OCI-LY3 (cell line): Measurements from ENCODE around the gene CYS1.
"Not testable (repeated sequence)": the region's sequence is repeated elsewhere in the genome, so short reads cannot be mapped to it uniquely, and the experiment has no call there.

Experiments used
- H2AFZ ChIP-seq: fragments of 200-600, 300-600 bp; shearing (Covaris generic); 2 replicates; pipeline ENCODE4 v1.6.0; 2014; ENCODE audit warnings: antibody characterized with exemption, low read depth, low read length
- H3K27ac ChIP-seq: fragments of 200-600, 300-600 bp; sonication (generic); 2 replicates; pipeline ENCODE4 v1.5.1; 2014; ENCODE audit warnings: mild to moderate bottlenecking, low read length, moderate library complexity, mixed read lengths
- H3K27me3 ChIP-seq: fragments of 200-600, 300-600 bp; sonication (generic); 2 replicates; pipeline ENCODE4 v1.6.1; 2014; ENCODE audit warnings: low read depth, low read length, mixed read lengths
- H3K36me3 ChIP-seq: fragments of 200-600, 300-600 bp; sonication (generic); replicated peaks from 2 replicates; pipeline ENCODE3; 2014; ENCODE audit warnings: low read depth, low read length, mixed read lengths
- H3K4me1 ChIP-seq: fragments of 300-600, 200-600 bp; sonication (generic); 2 replicates; pipeline ENCODE4 v1.6.1; 2014; ENCODE audit warnings: low read length, mixed read lengths
- H3K4me2 ChIP-seq: fragments of 200-600, 300-600 bp; sonication (generic); 2 replicates; pipeline ENCODE4 v1.6.1; 2014; ENCODE audit warnings: low read length, mixed read lengths
- H3K4me3 ChIP-seq: fragments of 300-600, 200-600 bp; sonication (generic); 2 replicates; pipeline ENCODE4 v1.5.1; 2014; ENCODE audit warnings: antibody characterized with exemption, mild to moderate bottlenecking, low read length, moderate library complexity
- H3K79me2 ChIP-seq: fragments of 300-600, 200-600 bp; shearing (Covaris generic); 2 replicates; pipeline ENCODE4 v1.6.1; 2014; ENCODE audit warnings: mild to moderate bottlenecking, low read length, mixed read lengths
- H3K9ac ChIP-seq: fragments of 300-600, 200-600 bp; shearing (Covaris generic); 2 replicates; pipeline ENCODE4 v1.6.0; 2014; ENCODE audit warnings: mild to moderate bottlenecking, low read length, moderate library complexity
- H3K9me3 ChIP-seq: fragments of 200-600, 300-600 bp; shearing (Covaris generic); 2 replicates; pipeline ENCODE4 v1.6.1; 2014; ENCODE audit warnings: low read length, mixed read lengths; ENCODE audit not compliant: insufficient read depth
- H4K20me1 ChIP-seq: fragments of 200-600, 300-600 bp; sonication (generic); 2 replicates; pipeline ENCODE4 v1.6.1; 2016; ENCODE audit warnings: low read length, mixed read lengths; ENCODE audit not compliant: insufficient read depth
- CTCF ChIP-seq: fragments of 200-600, 300-600 bp; sonication (generic); IDR thresholded peaks from 2 replicates; pipeline ENCODE4 v1.5.1; 2014; ENCODE audit warnings: antibody characterized with exemption, low read length, low read depth
- EZH2phosphoT487 ChIP-seq: fragments of 200-600 bp; shearing (Covaris generic); IDR thresholded peaks from 2 replicates; pipeline ENCODE4 v1.6.1; 2018; ENCODE audit warnings: antibody characterized with exemption, mixed run types, low read depth

Gene CYS1

GRCh38 chr2:10019174-10019573 lies 61.0 kb downstream of the CYS1 start:
- H3K36me3 ChIP-seq, result no peaks in the 10 kb centered on the region
- no peaks in the 10 kb centered on the region for H4K20me1 ChIP-seq
- H3K4me1 ChIP-seq, result no peaks in the 10 kb centered on the region
- no peak for TF ChIP-seq CTCF
- TF ChIP-seq EZH2phosphoT487, result no peak
- H3K27me3 ChIP-seq, result peaks cover 3% of the 10 kb centered on the region; the same call in 1 of the 2 replicates
- H3K9me3 ChIP-seq, result no peaks in the 10 kb centered on the region
- no peak overlapping the region for H3K27ac ChIP-seq
- no peak overlapping the region for H3K4me2 ChIP-seq
- no peak overlapping the region for H2AFZ ChIP-seq
- no peak overlapping the region for H3K4me3 ChIP-seq
- H3K79me2 ChIP-seq, result no peaks in the 10 kb centered on the region
- no peak overlapping the region for H3K9ac ChIP-seq

GRCh38 chr2:10017313-10017941 lies 62.8 kb downstream of the CYS1 start:
- H3K9ac ChIP-seq, result no peak overlapping the region

GRCh38 chr2:10016802-10017258 lies 63.4 kb downstream of the CYS1 start:
- no peak for TF ChIP-seq EZH2phosphoT487
- TF ChIP-seq CTCF, result no peak
- Histone ChIP-seq H3K36me3 (no peaks in the 10 kb centered on the region), H3K4me1 (no peaks in the 10 kb centered on the region)

More at GRCh38 chr2:10017313-10017941, 62.8 kb downstream of the CYS1 start:
- Histone ChIP-seq H3K27me3 (peaks cover 3% of the 10 kb centered on the region; the same call in 1 of the 2 replicates), H3K27ac (no peak overlapping the region), H2AFZ (no peak overlapping the region), H4K20me1 (no peaks in the 10 kb centered on the region), H3K36me3 (no peaks in the 10 kb centered on the region), H3K4me1 (no peaks in the 10 kb centered on the region), H3K4me2 (no peak overlapping the region), H3K79me2 (no peaks in the 10 kb centered on the region), H3K9me3 (no peaks in the 10 kb centered on the region), H3K4me3 (no peak overlapping the region)
- TF ChIP-seq CTCF, result no peak
- TF ChIP-seq EZH2phosphoT487, result no peak

GRCh38 chr2:10016001-10016801 lies 64.0 kb downstream of the CYS1 start:
- H4K20me1 ChIP-seq, result no peaks in the 10 kb centered on the region
- H2AFZ ChIP-seq, result no peak overlapping the region
- H3K4me2 ChIP-seq, result no peak overlapping the region
- no peak overlapping the region for H3K27ac ChIP-seq
- peaks cover 3% of the 10 kb centered on the region; the same call in 1 of the 2 replicates for H3K27me3 ChIP-seq
- no peaks in the 10 kb centered on the region for H3K79me2 ChIP-seq
- H3K9ac ChIP-seq, result no peak overlapping the region
- TF ChIP-seq EZH2phosphoT487 (no peak), CTCF (no peak)
- no peaks in the 10 kb centered on the region for H3K36me3 ChIP-seq
- no peak overlapping the region for H3K4me3 ChIP-seq
- no peaks in the 10 kb centered on the region for H3K9me3 ChIP-seq
- H3K4me1 ChIP-seq, result no peaks in the 10 kb centered on the region

More at GRCh38 chr2:10016802-10017258, 63.4 kb downstream of the CYS1 start:
- Histone ChIP-seq H3K27ac (no peak overlapping the region), H4K20me1 (no peaks in the 10 kb centered on the region), H3K4me2 (no peak overlapping the region), H2AFZ (no peak overlapping the region), H3K79me2 (no peaks in the 10 kb centered on the region), H3K27me3 (peaks cover 3% of the 10 kb centered on the region; the same call in 1 of the 2 replicates), H3K9me3 (no peaks in the 10 kb centered on the region), H3K9ac (no peak overlapping the region), H3K4me3 (no peak overlapping the region)

DNA sequence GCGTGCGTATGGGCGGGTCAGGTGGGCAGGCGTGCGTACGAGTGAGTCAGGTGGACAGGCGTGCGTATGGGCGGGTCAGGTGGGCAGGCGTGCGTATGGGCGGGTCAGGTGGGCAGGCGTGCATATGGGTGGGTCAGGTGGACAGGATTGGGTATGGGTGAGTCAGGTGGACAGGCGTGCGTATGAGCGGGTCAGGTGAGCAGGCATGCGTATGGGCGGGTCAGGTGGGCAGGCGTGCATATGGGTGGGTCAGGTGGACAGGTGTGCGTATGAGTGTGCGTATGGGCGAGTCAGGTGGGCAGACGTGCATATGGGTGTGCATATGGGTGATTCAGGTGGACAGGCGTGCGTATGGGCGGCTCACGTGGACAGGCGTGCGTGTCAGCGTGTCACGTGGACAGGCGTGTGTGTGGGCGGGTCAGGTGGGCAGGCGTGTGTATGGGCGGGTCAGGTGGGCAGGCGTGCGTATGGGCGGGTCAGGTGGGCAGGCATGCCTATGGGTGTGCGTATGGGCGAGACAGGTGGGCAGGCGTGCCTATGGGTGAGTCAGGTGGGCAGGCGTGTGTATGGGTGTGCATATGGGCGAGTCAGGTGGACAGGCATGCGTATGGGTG lies 64.7 kb downstream of the CYS1 start:
- not testable (repeated sequence) for H2AFZ ChIP-seq, H3K27me3 ChIP-seq, H3K27ac ChIP-seq, H3K4me1 ChIP-seq, H3K4me3 ChIP-seq, H3K9ac ChIP-seq, H4K20me1 ChIP-seq, H3K36me3 ChIP-seq, H3K9me3 ChIP-seq, H3K79me2 ChIP-seq, H3K4me2 ChIP-seq
